ENCODE measurements around the gene GPSM1. TPM values are rescaled to one million over a fixed set of nuclear protein-coding genes. Genes with fewer than 3 reads are reported as not detected.

Gene GPSM1
- polyA plus RNA-seq, 2 donors: 1.7 to 4.5 TPM

DNA sequence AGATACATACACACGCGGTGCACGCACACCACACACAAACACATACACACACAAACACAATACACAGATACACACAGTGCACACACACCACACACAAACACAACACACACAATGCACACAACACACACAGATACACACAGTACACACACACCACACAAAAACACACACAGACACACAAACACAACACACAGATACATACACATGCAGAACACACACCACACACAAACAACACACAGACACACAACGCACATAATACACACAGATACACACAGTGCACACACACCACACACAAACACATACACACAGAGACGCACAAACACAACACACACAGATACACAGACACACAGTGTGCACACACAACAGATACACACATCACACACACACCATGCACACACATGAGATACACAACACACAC is 17.5 kb upstream of the GPSM1 start:
- Histone ChIP-seq H3K27ac (ENCODE audit: low read depth in 2 of 2, low read length in 1 of 2) (no peak overlapping the region), H3K27me3 (ENCODE audit: control insufficient read depth in 1 of 2, insufficient read depth in 2 of 2, low read length in 2 of 2) (no peaks in the 10 kb centered on the region), H3K36me3 (ENCODE audit: control insufficient read depth in 2 of 2, insufficient read depth in 2 of 2, low read length in 1 of 2) (no peaks in the 10 kb centered on the region), H3K4me1 (ENCODE audit: control insufficient read depth in 2 of 2, insufficient read depth in 2 of 2, low read length in 1 of 2) (peaks cover 0 to 9% of the 10 kb centered on the region in 2 donors), H3K9me3 (ENCODE audit: control insufficient read depth in 2 of 2, insufficient read depth in 1 of 2, low read depth in 1 of 2, low read length in 1 of 2) (peaks cover 0 to 5% of the 10 kb centered on the region in 2 donors), H3K4me3 (ENCODE audit: low read depth in 1 of 2, low read length in 2 of 2) (no peak overlapping the region)
- 87 to 90% methylated on average over 5 of the region's 5 CpGs for WGBS, 2 donors

- Histone ChIP-seq H3K4me1 (ENCODE audit: control insufficient read depth in 2 of 2, insufficient read depth in 2 of 2, low read length in 1 of 2) (peaks cover 0 to 9% of the 10 kb centered on the region in 2 donors), H3K36me3 (ENCODE audit: control insufficient read depth in 2 of 2, insufficient read depth in 2 of 2, low read length in 1 of 2) (no peaks in the 10 kb centered on the region), H3K4me3 (ENCODE audit: low read depth in 1 of 2, low read length in 2 of 2) (no peak overlapping the region), H3K27me3 (ENCODE audit: control insufficient read depth in 1 of 2, insufficient read depth in 2 of 2, low read length in 2 of 2) (no peaks in the 10 kb centered on the region), H3K9me3 (ENCODE audit: control insufficient read depth in 2 of 2, insufficient read depth in 1 of 2, low read depth in 1 of 2, low read length in 1 of 2) (peaks cover 3 to 11% of the 10 kb centered on the region in 2 donors), H3K27ac (ENCODE audit: low read depth in 2 of 2, low read length in 1 of 2) (no peak overlapping the region)
- WGBS, 2 donors: 45 to 49% methylated on average over 28 of the region's 28 CpGs
These were observed 16.9 kb upstream of the GPSM1 start for GRCh38 chr9:136310273-136311030.

GRCh38 chr9:136311051-136312008 is 16.0 kb upstream of the GPSM1 start:
- Histone ChIP-seq H3K27me3 (ENCODE audit: control insufficient read depth in 1 of 2, insufficient read depth in 2 of 2, low read length in 2 of 2) (no peaks in the 10 kb centered on the region), H3K27ac (ENCODE audit: low read depth in 2 of 2, low read length in 1 of 2) (no peak overlapping the region), H3K4me1 (ENCODE audit: control insufficient read depth in 2 of 2, insufficient read depth in 2 of 2, low read length in 1 of 2) (peaks cover 0 to 9% of the 10 kb centered on the region in 2 donors), H3K9me3 (ENCODE audit: control insufficient read depth in 2 of 2, insufficient read depth in 1 of 2, low read depth in 1 of 2, low read length in 1 of 2) (peaks cover 3 to 13% of the 10 kb centered on the region in 2 donors), H3K36me3 (ENCODE audit: control insufficient read depth in 2 of 2, insufficient read depth in 2 of 2, low read length in 1 of 2) (no peaks in the 10 kb centered on the region), H3K4me3 (ENCODE audit: low read depth in 1 of 2, low read length in 2 of 2) (no peak overlapping the region)
- 39 to 41% methylated on average over 21 to 23 of the region's 23 CpGs for WGBS, 2 donors

- Histone ChIP-seq H3K27me3 (ENCODE audit: control insufficient read depth in 1 of 2, insufficient read depth in 2 of 2, low read length in 2 of 2) (no peaks in the 10 kb centered on the region), H3K4me1 (ENCODE audit: control insufficient read depth in 2 of 2, insufficient read depth in 2 of 2, low read length in 1 of 2) (peaks cover 0 to 9% of the 10 kb centered on the region in 2 donors), H3K36me3 (ENCODE audit: control insufficient read depth in 2 of 2, insufficient read depth in 2 of 2, low read length in 1 of 2) (no peaks in the 10 kb centered on the region), H3K27ac (ENCODE audit: low read depth in 2 of 2, low read length in 1 of 2) (no peak overlapping the region), H3K9me3 (ENCODE audit: control insufficient read depth in 2 of 2, insufficient read depth in 1 of 2, low read depth in 1 of 2, low read length in 1 of 2) (peaks cover 3 to 15% of the 10 kb centered on the region in 2 donors), H3K4me3 (ENCODE audit: low read depth in 1 of 2, low read length in 2 of 2) (no peak overlapping the region)
- WGBS, 2 donors: 54 to 59% methylated on average over 8 to 10 of the region's 10 CpGs
These were observed 15.3 kb upstream of the GPSM1 start for GRCh38 chr9:136312009-136312375.

DNA sequence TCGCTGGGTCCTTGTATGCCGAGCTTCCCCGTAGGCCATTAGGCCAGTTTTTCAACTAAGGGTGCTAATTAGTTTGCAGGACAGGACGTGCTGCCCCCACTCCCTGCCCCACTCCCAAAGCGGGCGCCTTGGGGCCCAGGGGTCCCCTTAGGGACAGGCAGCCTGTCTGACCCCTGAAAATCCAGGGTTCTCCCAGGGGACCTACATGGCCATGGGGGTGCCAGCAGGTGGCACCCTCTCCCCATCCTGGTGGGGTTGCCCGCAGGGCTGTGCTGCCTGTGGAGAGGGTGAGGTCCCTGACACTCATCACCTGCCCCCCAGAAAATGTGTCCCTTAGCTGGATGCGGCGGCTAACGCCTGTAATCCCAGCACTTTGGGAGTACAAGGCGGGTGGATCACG is 14.9 kb upstream of the GPSM1 start:
- peaks cover 0 to 6% of the 10 kb centered on the region in 2 donors for H3K4me1 ChIP-seq (ENCODE audit: control insufficient read depth in 2 of 2, insufficient read depth in 2 of 2, low read length in 1 of 2)
- H3K36me3 ChIP-seq (ENCODE audit: control insufficient read depth in 2 of 2, insufficient read depth in 2 of 2, low read length in 1 of 2): no peaks in the 10 kb centered on the region
- H3K27ac ChIP-seq (ENCODE audit: low read depth in 2 of 2, low read length in 1 of 2): no peak overlapping the region
- peaks cover 3 to 15% of the 10 kb centered on the region in 2 donors for H3K9me3 ChIP-seq (ENCODE audit: control insufficient read depth in 2 of 2, insufficient read depth in 1 of 2, low read depth in 1 of 2, low read length in 1 of 2)
- 58 to 62% methylated on average over 12 of the region's 12 CpGs for WGBS, 2 donors
- no peak overlapping the region for H3K4me3 ChIP-seq (ENCODE audit: low read depth in 1 of 2, low read length in 2 of 2)
- H3K27me3 ChIP-seq (ENCODE audit: control insufficient read depth in 1 of 2, insufficient read depth in 2 of 2, low read length in 2 of 2): no peaks in the 10 kb centered on the region

- Histone ChIP-seq H3K36me3 (ENCODE audit: control insufficient read depth in 2 of 2, insufficient read depth in 2 of 2, low read length in 1 of 2) (no peaks in the 10 kb centered on the region), H3K4me3 (ENCODE audit: low read depth in 1 of 2, low read length in 2 of 2) (no peak overlapping the region), H3K9me3 (ENCODE audit: control insufficient read depth in 2 of 2, insufficient read depth in 1 of 2, low read depth in 1 of 2, low read length in 1 of 2) (peaks cover 3 to 15% of the 10 kb centered on the region in 2 donors), H3K4me1 (ENCODE audit: control insufficient read depth in 2 of 2, insufficient read depth in 2 of 2, low read length in 1 of 2) (peaks cover 0 to 12% of the 10 kb centered on the region in 2 donors), H3K27me3 (ENCODE audit: control insufficient read depth in 1 of 2, insufficient read depth in 2 of 2, low read length in 2 of 2) (no peaks in the 10 kb centered on the region), H3K27ac (ENCODE audit: low read depth in 2 of 2, low read length in 1 of 2) (no peak overlapping the region)
- WGBS, 2 donors: 83 to 86% methylated on average over 18 of the region's 18 CpGs
These were observed 14.0 kb upstream of the GPSM1 start for GRCh38 chr9:136313111-136314055.

GRCh38 chr9:136314056-136314416 is 13.3 kb upstream of the GPSM1 start:
- Histone ChIP-seq H3K4me1 (ENCODE audit: control insufficient read depth in 2 of 2, insufficient read depth in 2 of 2, low read length in 1 of 2) (peaks cover 0 to 16% of the 10 kb centered on the region in 2 donors), H3K9me3 (ENCODE audit: control insufficient read depth in 2 of 2, insufficient read depth in 1 of 2, low read depth in 1 of 2, low read length in 1 of 2) (peaks cover 3 to 15% of the 10 kb centered on the region in 2 donors), H3K27me3 (ENCODE audit: control insufficient read depth in 1 of 2, insufficient read depth in 2 of 2, low read length in 2 of 2) (no peaks in the 10 kb centered on the region), H3K4me3 (ENCODE audit: low read depth in 1 of 2, low read length in 2 of 2) (no peak overlapping the region), H3K36me3 (ENCODE audit: control insufficient read depth in 2 of 2, insufficient read depth in 2 of 2, low read length in 1 of 2) (no peaks in the 10 kb centered on the region), H3K27ac (ENCODE audit: low read depth in 2 of 2, low read length in 1 of 2) (no peak overlapping the region)
- 87 to 94% methylated on average over 3 of the region's 3 CpGs for WGBS, 2 donors

- Histone ChIP-seq H3K27me3 (ENCODE audit: control insufficient read depth in 1 of 2, insufficient read depth in 2 of 2, low read length in 2 of 2) (no peaks in the 10 kb centered on the region), H3K27ac (ENCODE audit: low read depth in 2 of 2, low read length in 1 of 2) (no peak overlapping the region), H3K4me1 (ENCODE audit: control insufficient read depth in 2 of 2, insufficient read depth in 2 of 2, low read length in 1 of 2) (peaks cover 0 to 10% of the 10 kb centered on the region in 2 donors), H3K4me3 (ENCODE audit: low read depth in 1 of 2, low read length in 2 of 2) (no peak overlapping the region), H3K36me3 (ENCODE audit: control insufficient read depth in 2 of 2, insufficient read depth in 2 of 2, low read length in 1 of 2) (no peaks in the 10 kb centered on the region), H3K9me3 (ENCODE audit: control insufficient read depth in 2 of 2, insufficient read depth in 1 of 2, low read depth in 1 of 2, low read length in 1 of 2) (peaks cover 3 to 15% of the 10 kb centered on the region in 2 donors)
- WGBS, 2 donors: 84 to 88% methylated on average over 4 of the region's 4 CpGs
These were observed 12.4 kb upstream of the GPSM1 start for GRCh38 chr9:136314944-136315343.

- Histone ChIP-seq H3K36me3 (ENCODE audit: control insufficient read depth in 2 of 2, insufficient read depth in 2 of 2, low read length in 1 of 2) (no peaks in the 10 kb centered on the region), H3K27me3 (ENCODE audit: control insufficient read depth in 1 of 2, insufficient read depth in 2 of 2, low read length in 2 of 2) (no peaks in the 10 kb centered on the region), H3K4me1 (ENCODE audit: control insufficient read depth in 2 of 2, insufficient read depth in 2 of 2, low read length in 1 of 2) (peaks cover 0 to 10% of the 10 kb centered on the region in 2 donors), H3K4me3 (ENCODE audit: low read depth in 1 of 2, low read length in 2 of 2) (no peak overlapping the region), H3K9me3 (ENCODE audit: control insufficient read depth in 2 of 2, insufficient read depth in 1 of 2, low read depth in 1 of 2, low read length in 1 of 2) (peaks cover 4 to 16% of the 10 kb centered on the region in 2 donors), H3K27ac (ENCODE audit: low read depth in 2 of 2, low read length in 1 of 2) (no peak overlapping the region)
- WGBS, 2 donors: 88 to 90% methylated on average over 22 to 23 of the region's 23 CpGs
These were observed 11.0 kb upstream of the GPSM1 start for GRCh38 chr9:136316271-136316751.
